Measurements from ENCODE around the gene MARCHF3. TPM values are rescaled to one million over a fixed set of nuclear protein-coding genes. Genes with fewer than 3 reads are reported as not detected.

MARCHF3 gene
- total and polyA plus RNA-seq, 2 of the 13 experiments (the other 11 are each of a cell fraction or from before 2014, with no cell fraction given) = 4.8 to 11.9 TPM

GRCh38 chr5:127072861-127073846, 42.8 kb upstream of the MARCHF3 start, which contains the start of gene C5orf63 (continued):
- TF ChIP-seq ZSCAN5A (CRISPR knock-in tag; IDR thresholded peaks at IDR 0.05; ENCODE audit: borderline replicate concordance) = peak; percentile 77; the same call in 1 of the 2 replicates
- no peak for TF ChIP-seq FOXK2 (IDR thresholded peaks at IDR 0.05)
- TF ChIP-seq MYC (CRISPR knock-in tag; IDR thresholded peaks at IDR 0.05; ENCODE audit: borderline replicate concordance) = peak; percentile 84
- TF ChIP-seq HHEX (CRISPR knock-in tag; IDR thresholded peaks at IDR 0.05) = no peak
- TF ChIP-seq JARID2 (CRISPR knock-in tag; IDR thresholded peaks at IDR 0.05; ENCODE audit: insufficient replicate concordance) = no peak
- TF ChIP-seq PREB (CRISPR knock-in tag; IDR thresholded peaks at IDR 0.05) = no peak
- peak; percentile 78 for TF ChIP-seq YEATS4 (CRISPR knock-in tag; IDR thresholded peaks at IDR 0.05; ENCODE audit: borderline replicate concordance)
- peak; percentile 98 for TF ChIP-seq ZNF687 (CRISPR knock-in tag; IDR thresholded peaks at IDR 0.05)
- TF ChIP-seq MBNL3 (CRISPR knock-in tag; conservative IDR thresholded peaks at IDR 0.05) = no peak
- no peak; the same call in 1 of the 2 replicates for TF ChIP-seq STAT6 (CRISPR knock-in tag; IDR thresholded peaks at IDR 0.05; ENCODE audit: borderline replicate concordance)
- TF ChIP-seq HOXA7 (CRISPR knock-in tag; IDR thresholded peaks at IDR 0.05) = no peak
- no peak for TF ChIP-seq NPAS2 (CRISPR knock-in tag; IDR thresholded peaks at IDR 0.05; ENCODE audit: borderline replicate concordance)
- TF ChIP-seq ZNF879 (CRISPR knock-in tag; IDR thresholded peaks at IDR 0.05) = no peak
- no peak for TF ChIP-seq ZNF382 (CRISPR knock-in tag; IDR thresholded peaks at IDR 0.05; ENCODE audit: borderline replicate concordance)
- peak; percentile 78 for TF ChIP-seq PHF21A (CRISPR knock-in tag; IDR thresholded peaks at IDR 0.05)
- TF ChIP-seq GFI1 (CRISPR knock-in tag; IDR thresholded peaks at IDR 0.05; ENCODE audit: borderline replicate concordance) = peak; percentile 35; the same call in 1 of the 2 replicates
- no peak; the same call in 1 of the 2 replicates for TF ChIP-seq FOXO1 (CRISPR knock-in tag; IDR thresholded peaks at IDR 0.05)
- no peak for TF ChIP-seq SUZ12 (IDR thresholded peaks at IDR 0.05; ENCODE audit: low read depth, low read length)
- TF ChIP-seq SIN3B (IDR thresholded peaks at IDR 0.05; ENCODE audit: low read length) = no peak
